HG03108 (cell line): ENCODE measurements around the gene CYTH4.
"Not testable (repeated sequence)": the region's sequence is repeated elsewhere in the genome, so short reads cannot be mapped to it uniquely, and the experiment has no call there.

ENCODE experiments used
- ATAC-seq: cut with Tn5 transposase; IDR thresholded peaks from one replicate; pipeline ENCODE4 v1.9.1; 2021; ENCODE audit warnings: moderate library complexity; ENCODE audit not compliant: unreplicated experiment

CYTH4 gene

GRCh38 chr22:37326726-37327125 is 44.4 kb downstream of the CYTH4 start:
- no peak for ATAC-seq

DNA sequence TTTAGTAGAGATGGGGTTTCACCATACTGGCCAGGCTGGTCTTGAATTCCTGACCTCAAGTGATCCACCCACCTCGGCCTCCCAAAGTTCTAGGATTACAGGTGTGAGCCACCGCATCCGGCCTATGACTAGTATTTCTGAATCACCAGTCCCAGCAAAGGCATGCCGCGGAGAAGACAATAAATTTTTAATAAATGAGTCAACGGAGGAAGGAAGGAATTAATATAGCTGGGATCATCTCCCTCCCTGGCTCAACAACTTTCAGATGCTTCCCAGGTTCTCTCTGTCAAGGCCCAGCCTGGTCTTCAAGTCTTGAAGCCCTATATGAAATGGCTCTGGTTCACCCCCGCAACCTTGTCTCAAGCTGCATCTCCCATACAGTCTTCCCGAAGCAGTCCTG is 45.7 kb downstream of the CYTH4 start:
- no peak for ATAC-seq

GRCh38 chr22:37328538-37329237 is 46.4 kb downstream of the CYTH4 start:
- ATAC-seq: not testable (repeated sequence)

- ATAC-seq: no peak
Observed at GRCh38 chr22:37329238-37330140, 47.2 kb downstream of the CYTH4 start.

GRCh38 chr22:37330200-37331033 is 48.1 kb downstream of the CYTH4 start:
- no peak for ATAC-seq

DNA sequence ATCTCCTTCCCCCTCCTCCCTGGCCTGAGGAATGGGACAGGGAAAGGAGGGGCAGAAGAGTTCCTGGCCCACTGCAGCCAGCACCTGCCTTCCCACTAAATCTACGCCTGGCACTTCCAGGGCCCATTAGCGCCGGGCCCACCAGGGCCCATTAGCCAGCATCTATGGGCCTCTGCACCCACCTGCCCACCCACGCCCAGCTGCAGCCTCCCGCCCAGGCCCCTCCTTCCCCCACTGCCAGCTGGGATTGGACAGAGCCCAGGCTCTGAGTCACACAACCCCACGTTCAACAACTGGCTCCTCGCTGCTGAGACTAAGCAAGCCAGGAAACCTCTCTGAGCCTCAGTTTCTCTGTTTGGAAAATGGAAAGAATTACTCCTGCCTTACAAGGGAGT is 48.7 kb downstream of the CYTH4 start:
- no peak for ATAC-seq

GRCh38 chr22:37331856-37332536 is 49.7 kb downstream of the CYTH4 start:
- no peak for ATAC-seq

DNA sequence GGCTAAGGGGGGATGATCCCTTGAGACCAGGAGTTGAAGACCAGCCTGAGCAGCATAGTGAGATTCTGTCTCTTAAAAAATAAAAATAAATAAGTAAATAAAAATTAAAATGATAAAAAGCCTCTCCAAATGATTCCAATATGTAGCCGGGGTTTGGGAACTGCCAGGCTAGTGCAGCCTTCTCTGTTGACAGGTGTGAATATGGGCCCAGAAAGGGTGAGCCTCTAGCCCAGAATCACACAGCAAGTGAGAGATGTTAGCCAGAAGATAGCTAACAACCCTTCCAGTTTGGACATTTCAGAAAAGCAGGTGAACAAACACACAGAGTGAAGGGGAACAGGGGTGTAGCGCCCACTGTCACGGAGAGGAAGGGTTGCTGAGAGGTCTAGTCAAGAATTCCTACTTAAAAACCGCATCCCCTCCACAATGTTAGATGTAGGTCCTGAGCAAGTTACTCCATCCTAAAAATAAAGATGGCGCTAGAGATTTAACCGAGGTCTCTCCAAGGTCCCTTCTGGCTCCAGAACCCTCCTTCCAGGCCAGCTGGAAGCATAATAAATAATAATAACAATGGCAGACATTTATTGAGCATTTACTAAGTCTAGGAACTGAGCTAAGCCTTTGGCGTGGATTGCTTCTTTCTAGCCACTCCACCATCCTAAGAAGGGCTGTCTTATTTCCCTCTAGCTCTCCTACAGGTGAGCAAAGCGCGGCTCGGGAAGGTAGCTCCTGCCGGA is 51.6 kb downstream of the CYTH4 start:
- ATAC-seq: no peak

- no peak for ATAC-seq
Observed at GRCh38 chr22:37334461-37334858, 52.2 kb downstream of the CYTH4 start.

DNA sequence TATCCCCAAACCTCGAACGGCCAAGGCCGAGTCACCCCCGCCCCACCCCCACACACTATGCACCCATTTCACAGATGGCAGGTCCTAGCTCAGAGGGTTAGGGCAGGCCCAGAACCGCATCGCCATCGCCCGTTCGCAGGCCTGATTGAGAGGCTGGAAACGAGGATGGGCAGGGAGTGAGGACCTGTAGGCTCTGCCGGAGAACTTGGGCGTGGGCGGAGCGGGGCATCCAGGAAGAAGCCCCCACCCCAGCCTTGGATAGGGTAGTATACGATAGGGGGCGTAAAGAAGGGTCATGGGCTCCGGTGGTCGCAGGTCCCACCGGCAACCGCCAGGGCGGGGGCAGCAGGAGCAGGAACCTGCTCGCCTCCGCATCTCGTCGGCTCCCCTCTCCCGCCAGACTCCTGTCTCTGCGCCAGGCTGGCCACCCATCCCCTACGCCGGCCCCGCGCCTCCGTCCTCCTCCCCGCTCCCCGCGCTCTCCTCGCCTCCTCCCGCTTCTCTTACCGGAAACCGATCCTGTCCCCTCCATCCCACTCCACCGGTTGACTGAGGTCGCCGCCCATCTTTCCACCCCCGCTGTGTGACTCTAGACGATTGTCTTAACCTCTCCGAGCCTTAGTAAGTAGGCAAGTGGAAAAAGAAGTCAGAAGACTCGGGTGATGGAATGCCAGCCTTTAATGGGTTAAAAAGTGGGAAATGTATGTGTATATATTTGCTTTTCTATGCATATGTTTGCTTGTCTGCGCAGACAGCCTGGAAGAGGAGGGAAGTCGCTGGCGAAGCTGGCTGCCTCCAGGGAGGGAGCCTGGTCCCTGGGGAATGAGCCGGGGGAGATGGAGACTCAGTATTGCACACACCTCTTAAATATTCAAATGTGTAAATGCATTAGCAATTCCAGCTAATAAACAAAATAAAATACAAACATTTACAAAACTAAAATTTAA is 52.8 kb downstream of the CYTH4 start:
- no peak for ATAC-seq

DNA sequence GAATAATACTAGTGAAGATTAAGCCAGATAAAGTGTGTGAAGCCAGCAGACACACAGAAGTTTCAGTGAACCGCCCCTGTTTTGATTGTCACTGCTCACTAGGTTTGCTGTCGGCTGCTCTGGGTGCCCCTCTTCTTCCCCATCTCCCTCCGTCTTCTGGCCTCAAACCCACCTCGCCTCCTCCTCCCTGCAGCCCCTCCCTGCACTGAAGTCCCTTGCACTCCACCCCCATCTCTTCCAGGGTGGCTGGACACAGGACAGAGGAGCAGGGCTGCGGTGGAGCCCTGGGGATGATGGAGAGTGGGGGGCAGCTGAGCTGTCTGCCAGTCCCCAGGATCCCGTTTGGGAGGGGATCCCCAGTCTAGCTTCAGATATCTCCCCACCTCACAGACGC is 53.5 kb downstream of the CYTH4 start:
- no peak for ATAC-seq

- ATAC-seq: no peak
Observed at GRCh38 chr22:37336579-37336978, 54.3 kb downstream of the CYTH4 start.

DNA sequence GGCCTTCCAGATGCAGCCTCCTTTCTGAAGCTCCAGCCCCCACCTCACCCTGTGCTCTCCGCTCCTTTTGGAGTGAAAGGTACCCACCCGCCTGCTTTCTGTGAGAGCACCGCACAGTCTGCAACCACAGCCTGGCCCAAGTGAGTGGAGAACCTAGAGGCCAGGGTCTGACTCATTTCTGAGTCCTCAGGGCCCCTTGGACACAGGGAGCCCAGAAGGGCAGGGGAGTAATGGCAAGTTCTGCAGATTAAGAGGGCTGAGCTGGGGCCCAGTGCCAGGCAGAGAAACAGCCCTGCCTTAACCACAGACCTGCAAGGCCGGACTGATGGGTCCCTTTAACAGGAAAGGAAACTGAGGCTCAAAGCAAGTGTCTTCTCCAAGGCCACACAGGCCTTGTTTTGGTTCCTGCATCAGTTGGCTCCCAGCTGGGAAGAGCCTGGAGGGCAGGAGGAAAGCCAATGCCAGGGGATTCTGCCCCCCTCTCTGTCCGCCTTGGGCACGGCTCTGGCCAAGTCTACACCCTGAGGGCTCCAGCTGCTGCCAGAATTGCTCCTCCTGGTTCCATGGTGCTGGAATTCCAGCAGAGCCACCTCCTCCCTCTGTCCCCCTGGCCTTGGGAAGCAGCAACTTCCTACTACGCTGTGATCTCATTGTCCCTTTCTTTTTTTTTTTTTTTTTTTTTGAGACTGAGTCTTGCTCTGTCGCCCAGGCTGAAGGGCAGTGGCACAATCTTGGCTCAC is 55.1 kb downstream of the CYTH4 start:
- no peak for ATAC-seq

DNA sequence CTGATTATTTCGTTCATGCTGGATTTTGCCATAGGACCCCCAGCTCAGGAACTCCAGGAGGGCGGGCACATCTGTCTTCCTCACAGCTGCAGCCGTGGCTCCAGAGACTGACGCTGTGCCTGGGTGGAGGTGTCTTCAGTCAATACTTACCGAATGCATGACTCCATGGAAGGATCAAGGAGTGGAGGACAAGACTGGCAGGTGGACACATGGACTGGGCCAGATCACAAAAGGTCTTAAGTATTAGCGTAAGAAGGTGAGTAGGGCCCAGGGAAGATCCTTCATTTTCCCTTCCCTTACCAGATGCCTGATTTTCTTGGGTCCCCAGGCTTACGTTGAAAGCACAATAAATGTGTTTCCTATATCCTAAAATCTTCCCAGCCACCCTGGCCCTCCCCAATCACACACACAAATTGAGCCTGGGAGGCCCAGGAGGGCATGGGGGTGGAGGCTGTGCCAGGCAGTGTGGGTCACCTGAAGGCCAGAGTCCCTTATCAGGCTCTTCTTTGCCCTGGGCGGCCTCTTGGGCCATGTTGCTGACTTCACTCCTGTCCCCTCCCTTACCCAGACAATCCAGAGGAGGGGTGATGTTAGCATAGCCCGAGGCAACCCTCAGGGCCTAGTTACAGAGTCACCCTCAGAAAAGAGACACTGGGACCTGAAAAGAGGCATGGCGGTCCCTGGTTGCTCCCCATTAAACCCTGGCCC is 56.4 kb downstream of the CYTH4 start:
- ATAC-seq: no peak

DNA sequence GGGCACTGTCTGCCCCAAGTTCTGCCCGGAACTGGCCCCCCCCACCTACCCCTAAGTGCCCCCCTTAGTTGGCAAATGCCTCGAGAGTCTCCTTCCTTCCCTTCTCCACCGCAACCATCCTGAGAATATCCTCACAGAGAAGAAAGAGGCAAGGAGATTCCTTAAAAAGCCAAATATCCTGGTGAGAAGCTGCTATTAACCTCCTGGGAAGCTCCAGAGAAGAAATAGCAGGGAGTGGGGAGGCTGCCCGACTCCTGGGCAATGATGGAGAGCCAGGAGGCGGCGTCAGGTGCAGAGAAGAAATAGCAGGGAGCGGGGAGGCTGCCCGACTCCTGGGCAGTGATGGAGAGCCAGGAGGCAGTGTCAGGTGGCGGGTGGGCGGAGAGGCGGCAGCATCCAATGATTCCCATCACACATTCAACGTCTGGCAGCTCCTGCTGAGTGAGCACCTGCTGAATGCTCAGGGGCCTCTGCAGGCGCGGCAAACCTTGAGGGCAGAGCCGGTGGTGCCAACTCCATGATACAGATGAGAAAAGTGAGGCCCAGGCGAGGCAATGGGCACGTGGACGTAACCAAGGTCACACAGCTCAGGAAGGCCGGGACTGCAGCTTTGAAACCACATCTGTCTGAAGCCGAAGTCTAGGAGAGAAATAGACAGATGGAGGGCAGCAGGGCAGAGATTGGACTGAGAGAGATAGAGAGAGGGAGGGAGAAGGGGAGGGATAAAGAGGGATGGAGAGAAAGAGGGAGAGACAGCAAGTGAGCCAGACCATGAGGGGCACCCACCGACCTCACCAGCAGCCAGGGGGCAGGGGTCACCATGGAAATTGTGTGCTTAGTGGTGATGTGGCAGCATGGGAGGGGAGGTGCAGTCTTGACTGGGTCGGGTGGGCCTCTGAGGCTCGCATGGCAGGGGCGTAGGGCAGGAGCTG is 58.3 kb downstream of the CYTH4 start:
- ATAC-seq: no peak

GRCh38 chr22:37342065-37342464 is 59.8 kb downstream of the CYTH4 start:
- ATAC-seq: no peak

DNA sequence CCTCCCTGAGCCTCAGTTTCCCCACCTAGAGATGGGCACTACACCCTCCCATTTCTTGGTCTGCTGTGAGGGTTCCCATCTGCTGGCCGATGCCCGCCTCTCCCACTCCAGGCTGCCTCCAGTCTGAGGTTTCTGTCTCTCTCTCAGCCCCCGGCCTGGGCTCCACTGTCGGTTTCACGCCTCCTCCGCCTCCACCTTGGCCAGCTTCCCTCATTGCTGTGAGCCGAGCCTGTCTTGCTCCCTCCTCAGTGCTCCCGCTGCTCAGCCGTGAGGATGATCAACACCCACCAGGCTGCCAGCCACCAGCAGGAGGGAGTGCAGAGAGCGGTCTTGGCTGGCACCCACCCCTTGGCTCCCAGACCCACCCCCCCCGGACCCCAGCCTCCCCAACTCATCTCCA is 61.0 kb downstream of the CYTH4 start:
- no peak for ATAC-seq
